Liver (tissue), 3 donors: ENCODE results near the gene NEK7.

Experiments
- ATF3 ChIP-seq: IDR thresholded peaks from 2 replicates; pipeline ENCODE4 v1.6.1; 2016; ENCODE audit warnings: antibody characterized with exemption
- EGR1 ChIP-seq, 2 donors: IDR thresholded peaks; 2 replicates each; pipeline ENCODE4 v1.6.1; 2016 to 2018; ENCODE audit warnings: antibody characterized with exemption in 2 of 2, low read depth in 2 of 2
- FOXA2 ChIP-seq: IDR thresholded peaks from 2 replicates; pipeline ENCODE4 v1.6.1; 2016; ENCODE audit warnings: antibody characterized with exemption
- HNF4G ChIP-seq: IDR thresholded peaks from 2 replicates; pipeline ENCODE4 v1.6.1; 2016; ENCODE audit warnings: antibody characterized with exemption
- JUND ChIP-seq, 2 donors: IDR thresholded peaks; 2 replicates each; pipeline ENCODE4 v1.6.1; 2016; ENCODE audit warnings: antibody characterized with exemption in 2 of 2
- NR2F2 ChIP-seq: IDR thresholded peaks from 2 replicates; pipeline ENCODE4 v1.6.1; 2016; ENCODE audit warnings: antibody characterized with exemption
- RAD21 ChIP-seq, 2 donors: IDR thresholded peaks; 2 replicates each; pipeline ENCODE4 v1.6.1; 2016; ENCODE audit warnings: antibody characterized with exemption in 2 of 2, mild to moderate bottlenecking in 2 of 2
- REST ChIP-seq: IDR thresholded peaks from 2 replicates; pipeline ENCODE4 v1.6.1; 2016; ENCODE audit warnings: antibody characterized with exemption, mild to moderate bottlenecking
- TAF1 ChIP-seq: conservative IDR thresholded peaks from 2 replicates; pipeline ENCODE4 v1.6.1; 2016; ENCODE audit warnings: antibody characterized with exemption, mild to moderate bottlenecking
- YY1 ChIP-seq: IDR thresholded peaks from 2 replicates; pipeline ENCODE4 v1.6.1; 2016; ENCODE audit warnings: antibody characterized with exemption, mild to moderate bottlenecking
- TF ChIP-seq, protein P1 (sequence below): fragments of 150-350 bp; IDR thresholded peaks from 2 replicates; pipeline ENCODE4 v1.5.1; 2017; ENCODE audit warnings: improper control_type of control experiment, low read depth, low read length; ENCODE audit not compliant: missing input control
- donor health status: healthy.
- donor health status: healthy.

DNA sequence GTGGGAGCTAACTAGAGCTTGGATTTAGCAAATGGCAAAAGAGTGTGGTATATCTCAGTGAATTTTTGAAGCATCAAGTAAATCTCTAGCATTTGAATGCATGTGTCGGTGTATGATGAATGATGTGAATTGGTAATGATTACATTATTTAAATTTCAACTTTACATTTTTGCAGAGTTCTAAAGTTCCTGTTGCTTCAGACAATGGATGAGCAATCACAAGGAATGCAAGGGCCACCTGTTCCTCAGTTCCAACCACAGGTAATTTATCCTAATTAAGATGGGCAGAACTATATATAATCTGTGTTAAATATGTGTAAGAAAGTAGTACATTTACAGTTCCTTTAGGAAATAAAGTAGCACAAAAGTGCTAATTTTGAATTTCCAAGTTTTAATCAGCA is 75.6 kb downstream of the NEK7 start:
- TF ChIP-seq JUND (IDR thresholded peaks at IDR 0.05) (no peak), ATF3 (no peak), RAD21 (IDR thresholded peaks at IDR 0.05) (no peak), YY1 (no peak), HNF4G (no peak), REST (no peak), FOXA2 (no peak), TAF1 (no peak), NR2F2 (no peak), EGR1 (IDR thresholded peaks at IDR 0.05; ENCODE audit: low read depth in 2 of 2) (no peak)
- TF ChIP-seq, protein P1, sequence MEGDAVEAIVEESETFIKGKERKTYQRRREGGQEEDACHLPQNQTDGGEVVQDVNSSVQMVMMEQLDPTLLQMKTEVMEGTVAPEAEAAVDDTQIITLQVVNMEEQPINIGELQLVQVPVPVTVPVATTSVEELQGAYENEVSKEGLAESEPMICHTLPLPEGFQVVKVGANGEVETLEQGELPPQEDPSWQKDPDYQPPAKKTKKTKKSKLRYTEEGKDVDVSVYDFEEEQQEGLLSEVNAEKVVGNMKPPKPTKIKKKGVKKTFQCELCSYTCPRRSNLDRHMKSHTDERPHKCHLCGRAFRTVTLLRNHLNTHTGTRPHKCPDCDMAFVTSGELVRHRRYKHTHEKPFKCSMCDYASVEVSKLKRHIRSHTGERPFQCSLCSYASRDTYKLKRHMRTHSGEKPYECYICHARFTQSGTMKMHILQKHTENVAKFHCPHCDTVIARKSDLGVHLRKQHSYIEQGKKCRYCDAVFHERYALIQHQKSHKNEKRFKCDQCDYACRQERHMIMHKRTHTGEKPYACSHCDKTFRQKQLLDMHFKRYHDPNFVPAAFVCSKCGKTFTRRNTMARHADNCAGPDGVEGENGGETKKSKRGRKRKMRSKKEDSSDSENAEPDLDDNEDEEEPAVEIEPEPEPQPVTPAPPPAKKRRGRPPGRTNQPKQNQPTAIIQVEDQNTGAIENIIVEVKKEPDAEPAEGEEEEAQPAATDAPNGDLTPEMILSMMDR = no peak
